ENCODE measurements around the gene NDUFB2. TPM values are rescaled to one million over a fixed set of nuclear protein-coding genes. Genes with fewer than 3 reads are reported as not detected.

NDUFB2 gene
- total and polyA plus RNA-seq, 9 of the 15 experiments (the other 6 are each of a cell fraction or from before 2014, with no cell fraction given): 220 to 2,075 (median 320) TPM

DNA sequence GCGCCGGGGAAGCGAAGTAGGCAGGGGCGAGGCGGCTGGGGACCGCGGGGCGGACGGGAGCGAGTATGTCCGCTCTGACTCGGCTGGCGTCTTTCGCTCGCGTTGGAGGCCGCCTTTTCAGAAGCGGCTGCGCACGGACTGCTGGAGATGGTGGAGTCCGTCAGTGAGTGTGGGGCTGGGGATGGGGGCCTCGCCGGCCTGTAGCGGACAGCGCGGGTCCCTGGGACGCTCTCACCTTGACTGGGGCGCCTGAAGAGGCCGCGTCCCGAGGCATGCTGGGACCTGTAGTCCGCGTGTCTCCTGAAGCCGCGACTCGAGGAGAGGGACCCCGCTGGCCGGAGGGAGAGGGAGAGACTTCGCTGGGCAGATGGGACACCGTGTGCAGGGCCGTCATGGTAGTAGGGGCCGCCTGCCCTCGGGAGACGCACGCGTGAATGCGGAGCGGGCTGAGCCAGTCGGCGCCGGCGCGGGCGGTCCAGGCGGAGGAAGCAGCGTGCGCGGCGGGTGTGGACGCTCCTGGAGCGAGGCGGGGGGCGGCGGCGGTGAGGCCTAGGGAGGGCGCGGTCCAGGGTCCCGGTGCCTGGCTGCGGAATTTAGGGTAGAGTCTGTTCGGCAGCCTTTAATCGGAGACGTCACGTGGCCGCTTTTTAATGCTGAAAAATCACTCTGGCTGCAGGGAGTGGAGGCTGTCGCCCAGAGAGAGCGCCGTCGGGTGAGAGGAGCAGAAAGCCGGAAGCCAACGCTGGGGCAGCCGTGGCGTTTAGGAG, at the start of gene NDUFB2 (continued):
- TF ChIP-seq, protein P1, sequence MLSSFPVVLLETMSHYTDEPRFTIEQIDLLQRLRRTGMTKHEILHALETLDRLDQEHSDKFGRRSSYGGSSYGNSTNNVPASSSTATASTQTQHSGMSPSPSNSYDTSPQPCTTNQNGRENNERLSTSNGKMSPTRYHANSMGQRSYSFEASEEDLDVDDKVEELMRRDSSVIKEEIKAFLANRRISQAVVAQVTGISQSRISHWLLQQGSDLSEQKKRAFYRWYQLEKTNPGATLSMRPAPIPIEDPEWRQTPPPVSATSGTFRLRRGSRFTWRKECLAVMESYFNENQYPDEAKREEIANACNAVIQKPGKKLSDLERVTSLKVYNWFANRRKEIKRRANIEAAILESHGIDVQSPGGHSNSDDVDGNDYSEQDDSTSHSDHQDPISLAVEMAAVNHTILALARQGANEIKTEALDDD (IDR thresholded peaks at IDR 0.05): no peak
- TF ChIP-seq ESRRA (IDR thresholded peaks at IDR 0.05; ENCODE audit: borderline replicate concordance, low read depth) (peak; percentile 99), GABPB2 (CRISPR knock-in tag; conservative IDR thresholded peaks at IDR 0.05) (no peak), ZZZ3 (IDR thresholded peaks at IDR 0.05) (no peak), DEAF1 (CRISPR knock-in tag; IDR thresholded peaks at IDR 0.05) (peak; percentile 31; the same call in 1 of the 2 replicates), AFF1 (IDR thresholded peaks at IDR 0.05; ENCODE audit: low read depth in 1 of 2, partially characterized antibody in 2 of 2) (peak; percentile 14 to 91), NRF1 (conservative IDR thresholded peaks at IDR 0.05 in 1 of 2, IDR thresholded peaks at IDR 0.05 in 1 of 2) (peak; percentile 86 to 88), ELF2 (CRISPR knock-in tag; IDR thresholded peaks at IDR 0.05) (peak; percentile 63), BRCA1 (IDR thresholded peaks at IDR 0.05) (no peak), BRCA1 (CRISPR knock-in tag; IDR thresholded peaks at IDR 0.05) (no peak), DNMT1 (IDR thresholded peaks at IDR 0.05) (no peak), ZNF830 (CRISPR knock-in tag; IDR thresholded peaks at IDR 0.05) (0 out of 2 replicates have a peak, but pooled peaks have one; percentile 79), NONO (IDR thresholded peaks at IDR 0.05; ENCODE audit: low read depth in 2 of 2, low read length in 1 of 2) (peak; percentile 16 to 22; a peak in 3 of 4 replicates), ZBTB17 (CRISPR knock-in tag; IDR thresholded peaks at IDR 0.05) (peak; percentile 90), ZSCAN29 (IDR thresholded peaks at IDR 0.05) (peak; percentile 76; the same call in 1 of the 2 replicates), CREM (IDR thresholded peaks at IDR 0.05; ENCODE audit: low read depth) (peak; percentile 97; the same call in 1 of the 2 replicates), FOXO4 (CRISPR knock-in tag; IDR thresholded peaks at IDR 0.05) (peak; percentile 62; the same call in 1 of the 2 replicates), NBN (IDR thresholded peaks at IDR 0.05; ENCODE audit: low read depth) (peak; percentile 100), TSC22D4 (tag; IDR thresholded peaks at IDR 0.05) (no peak), HDAC1 (IDR thresholded peaks at IDR 0.05) (peak in 1 of 2 experiments; percentile 93; a peak in 2 of 4 replicates), RNF2 (IDR thresholded peaks at IDR 0.05) (peak; percentile 58; the same call in 1 of the 2 replicates)

Data from K562 (cell line).